Measurements from ENCODE around the gene ETFRF1. TPM values are rescaled to one million over a fixed set of nuclear protein-coding genes. Genes with fewer than 3 reads are reported as not detected.

ETFRF1 gene
- total RNA-seq = 15.8 and 37.6 TPM in 2 replicates

DNA sequence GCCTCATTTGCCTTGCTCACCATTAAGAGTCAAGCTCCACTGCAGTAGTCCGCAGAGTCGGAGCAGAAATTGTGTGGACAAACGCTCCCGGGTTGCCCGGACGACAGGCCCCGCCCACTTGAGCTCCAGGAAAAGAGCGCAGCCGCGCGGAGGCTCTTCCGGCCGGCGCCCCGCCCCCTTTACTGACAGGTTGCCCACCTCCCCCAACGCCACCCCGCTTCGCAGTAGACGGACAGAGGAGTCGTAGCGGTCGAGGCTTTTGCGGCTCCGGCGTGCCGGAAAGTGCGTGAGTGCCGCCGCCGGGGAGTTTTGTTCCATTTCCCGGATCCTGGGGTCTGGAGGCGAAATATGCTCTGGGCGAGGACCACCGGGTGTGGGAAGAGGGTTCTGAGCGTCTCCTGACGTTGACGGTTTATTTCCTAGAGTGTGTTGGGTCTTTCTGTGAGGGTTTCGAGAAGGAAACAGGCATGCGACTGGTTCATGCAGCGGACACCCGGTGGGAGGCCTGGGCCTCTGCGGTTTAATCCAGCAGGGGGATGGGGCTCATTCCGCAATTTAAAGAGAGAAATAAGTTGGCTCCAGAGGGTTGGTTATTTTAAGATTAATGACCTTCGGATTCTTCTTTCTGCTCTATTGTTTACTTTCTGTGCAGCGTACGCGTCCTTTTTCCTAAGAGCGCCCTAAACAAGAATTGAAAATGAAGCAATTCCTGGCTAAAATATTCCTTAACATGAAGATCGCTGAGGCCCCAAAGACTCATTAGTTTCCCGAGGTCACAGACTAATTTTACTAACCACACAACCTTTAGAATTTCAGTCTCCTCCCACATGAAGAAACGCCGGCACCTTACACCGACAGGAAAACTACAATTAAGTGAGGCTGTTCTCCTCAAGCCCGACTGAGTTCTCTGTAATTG, at the start of gene ETFRF1, which contains the start of gene DNAI7:
TSS of gene ETFRF1 (plus strand) at position 182 of the 916 bp plus-strand sequence. CDS start 8,720 bp downstream, outside the sequence.
TSS of gene DNAI7 (minus strand) at position 105 of the 916 bp plus-strand sequence. CDS start at position 23, 82 bp downstream.
- DNase-seq (ENCODE audit: low read depth) = peak; percentile 90

DNA sequence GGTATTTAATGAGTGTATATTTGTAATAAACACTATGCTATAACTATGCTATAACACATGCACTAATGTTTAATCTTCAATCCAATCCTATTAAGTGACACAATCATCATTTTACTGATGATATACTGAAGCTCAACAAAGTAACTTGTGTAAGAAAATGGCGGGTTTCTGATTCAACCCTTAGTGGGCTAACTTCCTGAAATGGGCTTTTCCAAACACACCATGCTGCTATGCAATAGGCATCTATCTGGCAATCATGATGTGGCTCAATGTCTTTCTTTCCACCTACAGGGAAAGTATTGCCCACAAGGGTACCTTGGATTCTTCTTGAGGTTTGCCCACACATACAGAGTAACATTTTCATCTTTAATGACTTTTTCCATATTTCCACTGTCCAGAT, 48.4 kb upstream of the ETFRF1 start:
- no peak for DNase-seq (ENCODE audit: low read depth)

GRCh38 chr12:25151476-25151875, 43.6 kb upstream of the ETFRF1 start:
- DNase-seq (ENCODE audit: low read depth) = peak; percentile 94

DNA sequence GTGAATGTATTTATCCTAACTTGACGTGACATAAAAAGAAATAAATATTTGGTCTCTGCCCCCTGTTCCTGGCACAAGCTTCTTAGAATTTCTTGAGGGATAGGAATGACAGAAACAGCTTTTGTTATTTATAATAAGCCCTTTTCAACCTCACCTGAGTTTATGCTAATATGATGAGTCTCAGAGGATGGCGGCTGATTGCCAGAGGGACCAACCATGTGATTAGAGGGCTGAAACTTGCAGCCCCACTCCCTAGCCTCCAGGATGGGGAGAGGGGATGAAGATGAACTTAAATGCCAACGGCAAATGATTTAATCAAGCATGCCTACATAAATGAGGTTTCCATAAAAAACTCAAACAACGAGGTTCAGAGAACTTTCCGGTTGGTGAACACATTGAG, 43.0 kb upstream of the ETFRF1 start:
- no peak for DNase-seq (ENCODE audit: low read depth)

GRCh38 chr12:25155022-25155576, 39.9 kb upstream of the ETFRF1 start:
- peak; percentile 55 for DNase-seq (ENCODE audit: low read depth)

GRCh38 chr12:25156061-25156460, 39.0 kb upstream of the ETFRF1 start:
- DNase-seq (ENCODE audit: low read depth) = no peak

- DNase-seq (ENCODE audit: low read depth) = no peak
Observed at GRCh38 chr12:25162866-25163265, 32.2 kb upstream of the ETFRF1 start.

GRCh38 chr12:25182765-25183164, 12.3 kb upstream of the ETFRF1 start:
- no peak for DNase-seq (ENCODE audit: low read depth)

GRCh38 chr12:25184132-25184531, 10.9 kb upstream of the ETFRF1 start:
- DNase-seq (ENCODE audit: low read depth) = no peak

DNA sequence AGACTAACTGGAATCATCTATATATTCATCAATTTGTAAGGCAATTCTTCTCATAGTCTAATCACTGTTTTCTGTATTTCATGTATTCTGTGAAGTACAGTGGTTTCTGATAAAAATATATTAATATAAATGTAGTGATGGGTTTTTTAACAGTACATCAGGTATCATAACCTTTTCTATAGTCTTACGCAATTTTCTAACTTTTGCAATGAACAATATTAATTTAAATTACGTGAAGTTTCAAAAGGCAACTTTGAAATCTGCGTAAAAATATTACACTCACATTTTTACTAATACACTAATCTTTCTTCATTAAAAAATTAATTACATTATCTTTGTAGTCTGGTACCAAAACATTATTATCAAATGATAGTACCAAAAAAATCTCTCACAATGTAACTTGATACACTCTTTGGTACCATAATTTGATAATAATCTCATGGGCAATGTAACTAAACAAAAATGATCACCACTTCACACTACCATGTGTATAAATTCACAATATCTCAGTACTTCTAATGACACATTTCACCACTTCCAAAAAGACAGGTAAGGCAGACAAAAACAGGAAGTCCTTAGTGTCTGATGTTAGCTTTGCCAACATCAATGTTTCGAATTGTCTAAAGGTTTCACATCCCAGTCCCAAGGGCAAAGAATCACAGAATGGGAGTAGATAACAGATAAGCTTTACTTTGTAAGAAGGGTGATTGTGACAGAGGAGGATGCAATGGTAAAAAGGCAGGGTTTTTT, 8.8 kb upstream of the ETFRF1 start:
- DNase-seq (ENCODE audit: low read depth) = no peak

GRCh38 chr12:25186788-25187402, 8.1 kb upstream of the ETFRF1 start:
- DNase-seq (ENCODE audit: low read depth) = peak; percentile 77

- DNase-seq (ENCODE audit: low read depth) = peak; percentile 96
Observed at GRCh38 chr12:25187781-25188180, 7.3 kb upstream of the ETFRF1 start.

- DNase-seq (ENCODE audit: low read depth) = no peak
Observed at GRCh38 chr12:25189656-25190055, 5.4 kb upstream of the ETFRF1 start.

DNA sequence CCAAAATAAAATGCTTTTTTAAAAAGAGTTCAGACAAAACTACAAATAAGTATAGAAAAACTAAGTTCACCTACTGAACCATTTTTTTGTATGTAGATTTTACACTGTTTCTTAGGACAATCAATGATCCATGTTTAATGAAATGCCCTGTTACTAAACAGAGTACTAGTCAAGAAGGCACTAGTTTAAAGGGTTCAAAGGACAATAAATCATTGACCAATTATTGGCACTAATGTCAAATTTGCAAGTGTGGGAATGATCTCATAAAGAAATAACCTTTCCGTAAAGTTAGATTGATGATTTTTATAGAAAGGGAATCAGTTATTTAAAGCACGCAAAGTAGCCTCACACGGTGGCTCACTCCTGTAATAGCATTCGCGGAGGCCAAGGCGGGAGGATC, 4.2 kb upstream of the ETFRF1 start:
- DNase-seq (ENCODE audit: low read depth) = no peak

GRCh38 chr12:25194214-25194613, 823 bp upstream of the ETFRF1 start:
- DNase-seq (ENCODE audit: low read depth) = peak; percentile 24

DNA sequence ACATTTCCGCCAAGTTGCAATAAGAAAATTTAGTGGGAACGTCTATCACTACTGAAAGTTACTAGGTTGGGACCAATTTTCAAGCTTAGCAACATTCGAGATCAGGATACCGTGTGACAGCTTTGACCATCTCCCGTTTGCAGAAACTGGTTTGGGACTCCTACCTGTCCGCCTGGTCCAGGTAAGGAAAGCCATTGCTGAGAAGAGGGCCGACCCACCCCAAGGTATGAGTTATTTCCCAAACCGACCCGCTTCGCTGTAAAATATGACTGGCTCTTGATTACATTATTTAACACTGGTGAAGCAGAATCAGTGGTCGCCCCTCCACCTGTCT, 348 bp upstream of the ETFRF1 start:
- no peak for DNase-seq (ENCODE audit: low read depth)

DNA sequence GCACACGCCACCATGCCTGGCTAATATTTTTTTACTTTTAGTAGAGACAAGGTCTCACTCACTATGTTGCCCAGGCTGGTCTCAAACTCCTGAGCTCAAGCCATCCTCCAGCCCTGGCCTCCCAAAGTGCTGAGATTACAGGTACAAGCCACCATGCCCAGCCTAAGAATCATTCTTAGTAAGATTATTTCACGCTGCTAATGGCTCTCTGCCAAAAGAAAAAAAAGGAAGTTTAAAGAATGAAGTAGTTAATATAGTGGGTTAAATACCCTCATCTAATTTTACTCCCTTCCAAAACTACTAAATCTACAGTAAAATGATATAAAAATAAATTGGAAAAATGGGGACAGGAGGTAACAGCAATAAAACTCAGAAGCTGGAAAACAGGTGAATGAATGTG, 2.6 kb downstream of the ETFRF1 start:
- DNase-seq (ENCODE audit: low read depth) = no peak

DNA sequence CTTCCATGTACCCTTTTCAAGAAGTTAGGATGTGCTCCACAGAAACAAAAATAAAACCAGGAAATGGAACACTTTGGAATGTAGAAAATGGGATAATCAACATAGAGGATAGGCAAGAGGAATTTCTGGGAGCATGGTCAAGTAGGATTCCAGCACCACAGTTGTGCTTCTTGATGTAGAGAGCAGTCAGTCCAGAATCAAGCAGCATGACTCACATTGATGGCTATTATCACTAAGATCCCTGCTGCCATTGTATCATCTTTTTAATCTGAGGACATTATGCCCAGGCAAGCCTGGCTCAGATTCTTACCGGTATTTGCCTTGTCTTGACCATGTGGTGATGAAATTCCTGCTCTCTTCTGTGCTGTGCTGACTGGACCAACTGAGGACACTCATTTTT, 5.7 kb downstream of the ETFRF1 start:
- DNase-seq (ENCODE audit: low read depth) = peak; percentile 45

DNA sequence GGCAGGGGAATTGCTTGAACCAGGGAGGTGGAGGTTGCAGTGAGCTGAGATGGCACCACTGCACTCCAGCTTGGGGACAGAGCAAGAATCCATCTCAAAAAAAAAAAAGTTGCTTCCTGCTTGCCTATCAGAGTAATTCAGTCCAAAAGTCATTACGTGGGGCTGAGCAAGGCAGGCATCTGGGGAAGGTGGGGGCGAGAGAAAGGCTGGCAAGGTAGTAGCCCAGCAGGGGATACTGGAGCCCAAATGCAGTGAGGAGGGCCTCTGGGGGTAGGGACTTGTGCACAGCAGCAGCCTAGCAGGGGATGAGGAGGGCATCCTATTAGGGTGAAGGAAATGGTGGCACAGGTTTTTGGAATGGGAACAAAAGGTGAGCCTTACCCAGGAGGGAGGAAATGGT, 7.1 kb downstream of the ETFRF1 start:
- no peak for DNase-seq (ENCODE audit: low read depth)

- DNase-seq (ENCODE audit: low read depth) = peak; percentile 53
Observed at GRCh38 chr12:25207411-25207810, 12.4 kb downstream of the ETFRF1 start.

DNA sequence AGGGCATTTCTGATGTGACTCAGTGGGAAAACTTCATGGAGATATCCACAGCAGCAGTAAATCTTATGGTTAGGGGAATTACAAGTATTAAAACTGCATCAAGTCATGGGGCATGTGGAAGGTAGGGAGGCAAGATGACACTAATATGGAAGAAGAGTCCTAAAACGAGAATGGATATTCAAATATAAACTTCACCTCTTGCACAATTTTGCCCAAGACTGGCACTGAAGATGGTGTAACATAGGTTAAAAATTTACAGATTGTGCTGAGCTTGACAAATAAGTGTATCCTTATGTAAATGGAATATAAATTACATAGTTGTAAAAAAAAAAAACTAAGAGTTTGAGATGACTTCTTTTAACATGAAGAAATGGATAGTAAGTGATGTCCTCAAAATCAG, 12.8 kb downstream of the ETFRF1 start:
- peak; percentile 65 for DNase-seq (ENCODE audit: low read depth)

- no peak for DNase-seq (ENCODE audit: low read depth)
Observed at GRCh38 chr12:25208554-25208953, 13.5 kb downstream of the ETFRF1 start.
